ENCODE measurements around the gene OSBPL3. TPM values are rescaled to one million over a fixed set of nuclear protein-coding genes. Genes with fewer than 3 reads are reported as not detected.

OSBPL3 gene
- polyA plus RNA-seq, 1 donor (not counting 4 experiments of a cell fraction or from before 2014, with no cell fraction given): 34.0 TPM

- H3K27ac ChIP-seq (ENCODE audit: control insufficient read depth, insufficient read depth, low read length): peak overlapping the region; percentile 99
- FAIRE-seq: no peak
- dilution Hi-C loops (cut with MboI; ENCODE audit: extremely low pct_ligation_motif_present, low sequenced_read_pairs): no loop called here
These were observed 159.3 kb downstream of the OSBPL3 start for GRCh38 chr7:24820730-24821044.

GRCh38 chr7:24819916-24820689 is 159.9 kb downstream of the OSBPL3 start:
- Histone ChIP-seq H3K36me3 (ENCODE audit: control insufficient read depth in 2 of 2, extremely low read depth in 1 of 2, insufficient read depth in 2 of 2, low read length in 2 of 2) (peaks cover 9 to 26% of the 10 kb centered on the region in 2 experiments), H3K4me2 (ENCODE audit: control insufficient read depth, extremely low read depth, insufficient read depth, low read depth, low read length) (peak overlapping the region; percentile 81), H3K27me3 (ENCODE audit: control insufficient read depth, extremely low read depth, insufficient read depth, low read length) (no peaks in the 10 kb centered on the region), H3K79me2 (ENCODE audit: control insufficient read depth, insufficient read depth, low read length) (no peaks in the 10 kb centered on the region), H3K9me1 (ENCODE audit: control insufficient read depth, extremely low read depth, insufficient read depth, low read length) (no peaks in the 10 kb centered on the region), H4K20me1 (ENCODE audit: control insufficient read depth, extremely low read depth, insufficient read depth, low read length) (no peaks in the 10 kb centered on the region), H3K4me1 (ENCODE audit: control insufficient read depth, extremely low read depth, insufficient read depth, low read length) (peaks cover 32% of the 10 kb centered on the region), H3K9me3 (ENCODE audit: control insufficient read depth, low read depth, low read length) (no peaks in the 10 kb centered on the region), H2AFZ (ENCODE audit: control insufficient read depth, low read length) (no peak overlapping the region), H3K9ac (ENCODE audit: control insufficient read depth, extremely low read depth, insufficient read depth, low read length) (peak overlapping the region; percentile 86), H3K27ac (ENCODE audit: control insufficient read depth, insufficient read depth, low read length) (peak overlapping the region; percentile 99), H3K4me3 (ENCODE audit: control insufficient read depth in 2 of 3, extremely low read depth in 1 of 3, insufficient read depth in 2 of 3, low read depth in 1 of 3, low read length in 3 of 3) (no peak overlapping the region)
- no peak for DNase-seq (ENCODE audit: low read depth, low spot score)
- dilution Hi-C loops (cut with MboI; ENCODE audit: extremely low pct_ligation_motif_present, low sequenced_read_pairs): no loop called here
- TF ChIP-seq CTCF (optimal IDR thresholded peaks at IDR 0.05 in 1 of 3, IDR thresholded peaks at IDR 0.05 in 1 of 3, conservative IDR thresholded peaks at IDR 0.05 in 1 of 3; ENCODE audit: extremely low read depth in 1 of 3, insufficient read depth in 2 of 3, low read length in 3 of 3) (peak; percentile 83 to 90 (median 88)), EZH2 (IDR thresholded peaks at IDR 0.05; ENCODE audit: low read length) (no peak)
- FAIRE-seq: peak; percentile 87

More at GRCh38 chr7:24820730-24821044, 159.3 kb downstream of the OSBPL3 start:
- H3K36me3 ChIP-seq (ENCODE audit: control insufficient read depth in 2 of 2, extremely low read depth in 1 of 2, insufficient read depth in 2 of 2, low read length in 2 of 2): peaks cover 6 to 21% of the 10 kb centered on the region in 2 experiments
- no peaks in the 10 kb centered on the region for H3K27me3 ChIP-seq (ENCODE audit: control insufficient read depth, extremely low read depth, insufficient read depth, low read length)
- no peak for DNase-seq (ENCODE audit: low read depth, low spot score)
- no peaks in the 10 kb centered on the region for H3K9me3 ChIP-seq (ENCODE audit: control insufficient read depth, low read depth, low read length)
- H3K9me1 ChIP-seq (ENCODE audit: control insufficient read depth, extremely low read depth, insufficient read depth, low read length): no peaks in the 10 kb centered on the region
- peak overlapping the region; percentile 81 for H3K4me2 ChIP-seq (ENCODE audit: control insufficient read depth, extremely low read depth, insufficient read depth, low read depth, low read length)
- no peak overlapping the region for H2AFZ ChIP-seq (ENCODE audit: control insufficient read depth, low read length)
- TF ChIP-seq CTCF (optimal IDR thresholded peaks at IDR 0.05 in 1 of 3, IDR thresholded peaks at IDR 0.05 in 1 of 3, conservative IDR thresholded peaks at IDR 0.05 in 1 of 3; ENCODE audit: extremely low read depth in 1 of 3, insufficient read depth in 2 of 3, low read length in 3 of 3): no peak
- no peak for TF ChIP-seq EZH2 (IDR thresholded peaks at IDR 0.05; ENCODE audit: low read length)
- H4K20me1 ChIP-seq (ENCODE audit: control insufficient read depth, extremely low read depth, insufficient read depth, low read length): no peaks in the 10 kb centered on the region
- H3K9ac ChIP-seq (ENCODE audit: control insufficient read depth, extremely low read depth, insufficient read depth, low read length): peak overlapping the region; percentile 86
- H3K4me3 ChIP-seq (ENCODE audit: control insufficient read depth in 2 of 3, extremely low read depth in 1 of 3, insufficient read depth in 2 of 3, low read depth in 1 of 3, low read length in 3 of 3): no peak overlapping the region
- H3K79me2 ChIP-seq (ENCODE audit: control insufficient read depth, insufficient read depth, low read length): no peaks in the 10 kb centered on the region
- peaks cover 37% of the 10 kb centered on the region for H3K4me1 ChIP-seq (ENCODE audit: control insufficient read depth, extremely low read depth, insufficient read depth, low read length)
